HEK293 (cell line): ENCODE measurements around the gene OVOL2.
"Not testable (repeated sequence)": the region's sequence is repeated elsewhere in the genome, so short reads cannot be mapped to it uniquely, and the experiment has no call there.

ENCODE experiments used
- CTCF ChIA-PET: fragments of 350-600 bp; formaldehyde crosslinking; extraction: SDS; loops from one replicate; lab custom pipeline; 2021; ENCODE audit warnings: antibody characterized with exemption; lab: Yijun Ruan, JAX
- POLR2A ChIA-PET: fragments of 300-600 bp; formaldehyde crosslinking; extraction: SDS; loops from one replicate; lab custom pipeline; 2020; ENCODE audit warnings: antibody characterized with exemption, inconsistent platforms; lab: Yijun Ruan, JAX
- H3K27ac ChIP-seq: fragments of 200-500 bp; sonication (Bioruptor generic); 2 replicates; pipeline ENCODE4 v1.5.1; 2014; ENCODE audit warnings: low read depth, low read length, control low read depth, inconsistent platforms; ENCODE audit errors: extremely low read depth
- H3K36me3 ChIP-seq, 2 experiments: fragments of 200-500 bp in 1 of 2; sonication (Bioruptor generic) in 1 of 2; 1 replicate in 1 of 2; 2 replicates in 1 of 2; pipeline ENCODE4 v1.5.1; 2014 to 2017; ENCODE audit warnings: inconsistent platforms in 2 of 2, low read length in 2 of 2; ENCODE audit not compliant: control insufficient read depth in 2 of 2, insufficient read depth in 1 of 2
- H3K4me1 ChIP-seq: fragments of 200-500 bp; sonication (Bioruptor generic); 2 replicates; pipeline ENCODE4 v1.5.1; 2014; ENCODE audit warnings: mild to moderate bottlenecking, low read length, inconsistent platforms; ENCODE audit not compliant: control insufficient read depth, insufficient read depth
- H3K4me3 ChIP-seq: 2 replicates; pipeline ENCODE4 v1.5.1; 2011; ENCODE audit warnings: low read depth, mild to moderate bottlenecking, control low read depth, low read length, moderate library complexity
- H3K9me3 ChIP-seq: fragments of 200-500 bp; sonication (Bioruptor generic); 2 replicates; pipeline ENCODE4 v1.5.1; 2014; ENCODE audit warnings: low read depth, low read length, inconsistent platforms; ENCODE audit not compliant: control insufficient read depth, insufficient read depth
- BCL11B ChIP-seq: fragments of 450-650 bp; formaldehyde crosslinking; IDR thresholded peaks from 2 replicates; pipeline ENCODE4 v1.5.1; 2016; ENCODE audit warnings: low read depth, missing biosample characterization, missing genetic modification characterization
- KLF9 ChIP-seq: fragments of 450-650 bp; formaldehyde crosslinking; IDR thresholded peaks from 2 replicates; pipeline ENCODE4 v1.5.1; 2016; ENCODE audit warnings: missing biosample characterization, missing genetic modification characterization, low read depth
- MEIS1 ChIP-seq: sonication (generic); formaldehyde crosslinking; IDR thresholded peaks from 2 replicates; pipeline ENCODE4 v1.8.1; 2022; ENCODE audit warnings: missing genetic modification reagents, mild to moderate bottlenecking, borderline replicate concordance
- OVOL3 ChIP-seq: fragments of 450-650 bp; formaldehyde crosslinking; IDR thresholded peaks from 2 replicates; pipeline ENCODE4 v1.5.1; 2016; ENCODE audit warnings: missing biosample characterization, missing genetic modification characterization
- SALL2 ChIP-seq: fragments of 450-650 bp; formaldehyde crosslinking; IDR thresholded peaks from 2 replicates; pipeline ENCODE4 v1.5.0; 2017; ENCODE audit warnings: missing biosample characterization, mild to moderate bottlenecking, missing genetic modification characterization, borderline replicate concordance
- SETDB1 ChIP-seq: IDR thresholded peaks from one replicate; pipeline ENCODE4 v1.6.1; 2017; ENCODE audit warnings: mild to moderate bottlenecking, low read length, moderate library complexity, mixed read lengths; ENCODE audit not compliant: insufficient read length
- ZNF112 ChIP-seq: fragments of 450-650 bp; formaldehyde crosslinking; IDR thresholded peaks from 2 replicates; pipeline ENCODE4 v1.5.0; 2017; ENCODE audit warnings: missing biosample characterization, missing genetic modification characterization
- ZNF121 ChIP-seq: fragments of 450-650 bp; formaldehyde crosslinking; IDR thresholded peaks from 2 replicates; pipeline ENCODE4 v1.5.1; 2016; ENCODE audit warnings: missing biosample characterization, missing genetic modification characterization
- ZNF211 ChIP-seq: fragments of 450-650 bp; formaldehyde crosslinking; IDR thresholded peaks from 2 replicates; pipeline ENCODE4 v1.5.1; 2016; ENCODE audit warnings: low read depth, missing biosample characterization, missing genetic modification characterization
- ZNF248 ChIP-seq: fragments of 450-650 bp; formaldehyde crosslinking; IDR thresholded peaks from 2 replicates; pipeline ENCODE4 v1.5.1; 2017; ENCODE audit warnings: missing biosample characterization, missing genetic modification characterization
- ZNF48 ChIP-seq: fragments of 450-650 bp; formaldehyde crosslinking; IDR thresholded peaks from 2 replicates; pipeline ENCODE4 v1.5.1; 2016; ENCODE audit warnings: missing biosample characterization, missing genetic modification characterization
- ZNF626 ChIP-seq: fragments of 450-650 bp; sonication (Bioruptor Pico); formaldehyde crosslinking; IDR thresholded peaks from 2 replicates; pipeline ENCODE4 v1.5.1; 2018; ENCODE audit warnings: missing biosample characterization, missing genetic modification characterization, inconsistent platforms
- ZNF677 ChIP-seq: fragments of 450-650 bp; IDR thresholded peaks from 2 replicates; pipeline ENCODE4 v1.5.0; 2018; ENCODE audit warnings: missing biosample characterization, mild to moderate bottlenecking, missing genetic modification characterization, moderate library complexity
- TF ChIP-seq, protein P1 (sequence below): fragments of 450-650 bp; formaldehyde crosslinking; IDR thresholded peaks from 2 replicates; pipeline ENCODE4 v1.5.1; 2016; ENCODE audit warnings: missing biosample characterization, missing genetic modification characterization, borderline replicate concordance
- TF ChIP-seq, protein P2 (sequence below): fragments of 450-650 bp; formaldehyde crosslinking; IDR thresholded peaks from 2 replicates; pipeline ENCODE4 v1.5.1; 2016; ENCODE audit warnings: missing biosample characterization, missing genetic modification characterization
- TF ChIP-seq, protein P3 (sequence below): fragments of 450-650 bp; formaldehyde crosslinking; IDR thresholded peaks from 2 replicates; pipeline ENCODE4 v1.5.1; 2017; ENCODE audit warnings: missing biosample characterization, missing genetic modification characterization
- TF ChIP-seq, protein P4 (sequence below): fragments of 450-650 bp; formaldehyde crosslinking; IDR thresholded peaks from 2 replicates; pipeline ENCODE4 v1.5.1; 2016; ENCODE audit warnings: missing biosample characterization, missing genetic modification characterization
- TF ChIP-seq, protein P5 (sequence below): fragments of 450-650 bp; formaldehyde crosslinking; IDR thresholded peaks from 2 replicates; pipeline ENCODE4 v1.5.1; 2016; ENCODE audit warnings: missing biosample characterization, missing genetic modification characterization

Gene OVOL2

DNA sequence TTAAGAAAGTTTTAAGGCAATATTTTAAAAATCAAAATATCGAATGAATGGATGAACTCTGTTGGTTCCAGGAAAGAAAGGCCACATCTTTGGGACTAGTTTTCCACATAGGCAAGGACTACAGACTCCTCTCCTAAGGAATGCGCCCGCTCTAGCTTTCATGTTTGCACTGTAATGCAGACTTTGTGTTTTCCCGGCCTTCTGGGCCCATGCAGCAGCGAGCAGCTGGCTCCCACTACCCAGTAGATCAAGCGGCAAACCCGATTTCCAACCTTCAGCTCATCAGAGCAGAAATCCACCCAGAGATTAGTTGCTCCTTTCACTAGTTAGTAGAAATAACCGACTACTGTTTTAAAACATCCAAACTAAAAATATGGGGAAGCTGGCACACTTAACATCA, 27.7 kb downstream of the OVOL2 start:
- POLR2A ChIA-PET = no interaction called here
- no peak overlapping the region for H3K4me3 ChIP-seq
- TF ChIP-seq ZNF248 (tag by site-specific recombination) (no peak), MEIS1 (CRISPR knock-in tag) (no peak), OVOL3 (tag by site-specific recombination) (no peak), SETDB1 (no peak), ZNF121 (no peak), ZNF677 (tag by site-specific recombination) (no peak), ZNF112 (tag by site-specific recombination) (no peak), ZNF626 (no peak), SALL2 (no peak), KLF9 (tag by site-specific recombination) (no peak), BCL11B (no peak)
- TF ChIP-seq, protein P1, sequence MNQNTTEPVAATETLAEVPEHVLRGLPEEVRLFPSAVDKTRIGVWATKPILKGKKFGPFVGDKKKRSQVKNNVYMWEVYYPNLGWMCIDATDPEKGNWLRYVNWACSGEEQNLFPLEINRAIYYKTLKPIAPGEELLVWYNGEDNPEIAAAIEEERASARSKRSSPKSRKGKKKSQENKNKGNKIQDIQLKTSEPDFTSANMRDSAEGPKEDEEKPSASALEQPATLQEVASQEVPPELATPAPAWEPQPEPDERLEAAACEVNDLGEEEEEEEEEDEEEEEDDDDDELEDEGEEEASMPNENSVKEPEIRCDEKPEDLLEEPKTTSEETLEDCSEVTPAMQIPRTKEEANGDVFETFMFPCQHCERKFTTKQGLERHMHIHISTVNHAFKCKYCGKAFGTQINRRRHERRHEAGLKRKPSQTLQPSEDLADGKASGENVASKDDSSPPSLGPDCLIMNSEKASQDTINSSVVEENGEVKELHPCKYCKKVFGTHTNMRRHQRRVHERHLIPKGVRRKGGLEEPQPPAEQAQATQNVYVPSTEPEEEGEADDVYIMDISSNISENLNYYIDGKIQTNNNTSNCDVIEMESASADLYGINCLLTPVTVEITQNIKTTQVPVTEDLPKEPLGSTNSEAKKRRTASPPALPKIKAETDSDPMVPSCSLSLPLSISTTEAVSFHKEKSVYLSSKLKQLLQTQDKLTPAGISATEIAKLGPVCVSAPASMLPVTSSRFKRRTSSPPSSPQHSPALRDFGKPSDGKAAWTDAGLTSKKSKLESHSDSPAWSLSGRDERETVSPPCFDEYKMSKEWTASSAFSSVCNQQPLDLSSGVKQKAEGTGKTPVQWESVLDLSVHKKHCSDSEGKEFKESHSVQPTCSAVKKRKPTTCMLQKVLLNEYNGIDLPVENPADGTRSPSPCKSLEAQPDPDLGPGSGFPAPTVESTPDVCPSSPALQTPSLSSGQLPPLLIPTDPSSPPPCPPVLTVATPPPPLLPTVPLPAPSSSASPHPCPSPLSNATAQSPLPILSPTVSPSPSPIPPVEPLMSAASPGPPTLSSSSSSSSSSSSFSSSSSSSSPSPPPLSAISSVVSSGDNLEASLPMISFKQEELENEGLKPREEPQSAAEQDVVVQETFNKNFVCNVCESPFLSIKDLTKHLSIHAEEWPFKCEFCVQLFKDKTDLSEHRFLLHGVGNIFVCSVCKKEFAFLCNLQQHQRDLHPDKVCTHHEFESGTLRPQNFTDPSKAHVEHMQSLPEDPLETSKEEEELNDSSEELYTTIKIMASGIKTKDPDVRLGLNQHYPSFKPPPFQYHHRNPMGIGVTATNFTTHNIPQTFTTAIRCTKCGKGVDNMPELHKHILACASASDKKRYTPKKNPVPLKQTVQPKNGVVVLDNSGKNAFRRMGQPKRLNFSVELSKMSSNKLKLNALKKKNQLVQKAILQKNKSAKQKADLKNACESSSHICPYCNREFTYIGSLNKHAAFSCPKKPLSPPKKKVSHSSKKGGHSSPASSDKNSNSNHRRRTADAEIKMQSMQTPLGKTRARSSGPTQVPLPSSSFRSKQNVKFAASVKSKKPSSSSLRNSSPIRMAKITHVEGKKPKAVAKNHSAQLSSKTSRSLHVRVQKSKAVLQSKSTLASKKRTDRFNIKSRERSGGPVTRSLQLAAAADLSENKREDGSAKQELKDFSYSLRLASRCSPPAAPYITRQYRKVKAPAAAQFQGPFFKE (tag by site-specific recombination) = no peak
- TF ChIP-seq, protein P2, sequence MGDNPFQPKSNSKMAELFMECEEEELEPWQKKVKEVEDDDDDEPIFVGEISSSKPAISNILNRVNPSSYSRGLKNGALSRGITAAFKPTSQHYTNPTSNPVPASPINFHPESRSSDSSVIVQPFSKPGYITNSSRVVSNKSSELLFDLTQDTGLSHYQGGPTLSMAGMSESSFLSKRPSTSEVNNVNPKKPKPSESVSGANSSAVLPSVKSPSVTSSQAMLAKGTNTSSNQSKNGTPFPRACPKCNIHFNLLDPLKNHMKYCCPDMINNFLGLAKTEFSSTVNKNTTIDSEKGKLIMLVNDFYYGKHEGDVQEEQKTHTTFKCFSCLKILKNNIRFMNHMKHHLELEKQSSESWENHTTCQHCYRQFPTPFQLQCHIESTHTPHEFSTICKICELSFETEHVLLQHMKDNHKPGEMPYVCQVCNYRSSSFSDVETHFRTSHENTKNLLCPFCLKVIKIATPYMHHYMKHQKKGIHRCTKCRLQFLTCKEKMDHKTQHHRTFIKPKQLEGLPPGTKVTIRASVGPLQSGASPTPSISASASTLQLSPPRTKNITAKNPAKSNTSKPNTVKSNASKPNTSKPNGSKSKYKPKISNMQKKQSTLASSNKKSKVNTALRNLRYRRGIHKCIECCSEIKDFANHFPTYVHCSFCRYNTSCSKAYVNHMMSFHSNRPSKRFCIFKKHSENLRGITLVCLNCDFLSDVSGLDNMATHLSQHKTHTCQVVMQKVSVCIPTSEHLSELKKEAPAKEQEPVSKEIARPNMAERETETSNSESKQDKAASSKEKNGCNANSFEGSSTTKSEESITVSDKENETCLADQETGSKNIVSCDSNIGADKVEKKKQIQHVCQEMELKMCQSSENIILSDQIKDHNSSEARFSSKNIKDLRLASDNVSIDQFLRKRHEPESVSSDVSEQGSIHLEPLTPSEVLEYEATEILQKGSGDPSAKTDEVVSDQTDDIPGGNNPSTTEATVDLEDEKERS (tag by site-specific recombination) = no peak
- TF ChIP-seq, all 188 proteins: peak for 0
- Histone ChIP-seq H3K27ac (no peak overlapping the region), H3K36me3 (no peaks in the 10 kb centered on the region), H3K9me3 (no peaks in the 10 kb centered on the region), H3K4me1 (no peaks in the 10 kb centered on the region)
- CTCF ChIA-PET = interaction anchor here (1.2 kb wide), 1 partner anchor 246 kb away, joined by 4 read pairs; no protein-coding TSS in a partner anchor

DNA sequence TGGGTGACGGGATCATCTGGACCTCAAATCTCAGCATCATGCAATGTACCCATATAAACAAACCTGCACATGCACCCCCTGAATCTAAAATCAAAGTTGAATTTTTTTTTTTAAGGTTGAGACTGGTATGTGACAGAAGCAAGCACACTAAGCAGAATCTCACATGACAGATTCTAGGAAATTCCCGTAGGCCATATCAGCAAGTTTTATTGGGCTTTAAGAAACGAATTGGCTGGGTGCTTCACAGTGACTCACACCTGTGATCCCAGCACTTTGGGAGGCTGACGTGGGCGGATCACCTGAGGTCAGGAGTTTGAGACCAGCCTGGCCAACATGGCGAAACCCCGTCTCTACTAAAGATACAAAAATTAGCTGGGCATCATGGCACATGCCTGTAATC, 30.7 kb downstream of the OVOL2 start:
- H3K36me3 ChIP-seq = peaks cover 0 to 14% of the 10 kb centered on the region in 2 experiments; a peak in 2 of 3 replicates
- H3K9me3 ChIP-seq, H3K4me1 ChIP-seq, H3K4me3 ChIP-seq, POLR2A ChIA-PET, CTCF ChIA-PET, H3K27ac ChIP-seq: not testable (repeated sequence)

DNA sequence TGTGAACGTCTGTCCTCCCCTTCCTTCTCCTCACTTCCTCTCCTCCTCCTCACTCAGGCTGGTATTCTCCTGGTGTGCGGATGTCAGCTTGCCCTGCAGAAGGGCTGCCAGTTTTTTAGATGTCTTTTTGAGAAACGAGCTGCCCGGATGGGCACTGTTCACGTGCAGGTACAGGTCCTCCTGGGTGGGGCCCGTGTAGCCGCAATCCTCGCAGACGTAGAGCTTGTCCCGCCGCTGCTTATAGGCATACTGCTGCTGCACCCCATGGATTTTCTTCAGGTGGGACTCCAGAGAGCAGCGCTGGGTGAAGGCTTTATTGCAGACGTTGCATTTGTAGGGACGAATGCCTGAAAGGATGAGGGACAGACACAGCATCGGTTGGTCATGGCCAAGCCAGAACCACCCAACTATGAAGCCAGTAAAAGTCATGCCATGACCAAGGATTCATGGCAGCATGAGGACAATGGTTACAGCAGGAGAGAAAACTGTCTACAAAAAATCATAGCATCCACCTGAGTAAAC, 33.0 kb downstream of the OVOL2 start:
- Histone ChIP-seq H3K4me1 (no peaks in the 10 kb centered on the region), H3K9me3 (no peaks in the 10 kb centered on the region), H3K27ac (no peak overlapping the region), H3K4me3 (no peak overlapping the region), H3K36me3 (peaks cover 0 to 14% of the 10 kb centered on the region in 2 experiments; a peak in 2 of 3 replicates)
- ChIA-PET CTCF (no interaction called here), POLR2A (no interaction called here)
- TF ChIP-seq, protein P3, sequence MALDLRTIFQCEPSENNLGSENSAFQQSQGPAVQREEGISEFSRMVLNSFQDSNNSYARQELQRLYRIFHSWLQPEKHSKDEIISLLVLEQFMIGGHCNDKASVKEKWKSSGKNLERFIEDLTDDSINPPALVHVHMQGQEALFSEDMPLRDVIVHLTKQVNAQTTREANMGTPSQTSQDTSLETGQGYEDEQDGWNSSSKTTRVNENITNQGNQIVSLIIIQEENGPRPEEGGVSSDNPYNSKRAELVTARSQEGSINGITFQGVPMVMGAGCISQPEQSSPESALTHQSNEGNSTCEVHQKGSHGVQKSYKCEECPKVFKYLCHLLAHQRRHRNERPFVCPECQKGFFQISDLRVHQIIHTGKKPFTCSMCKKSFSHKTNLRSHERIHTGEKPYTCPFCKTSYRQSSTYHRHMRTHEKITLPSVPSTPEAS (tag by site-specific recombination) = no peak
- TF ChIP-seq, protein P4, sequence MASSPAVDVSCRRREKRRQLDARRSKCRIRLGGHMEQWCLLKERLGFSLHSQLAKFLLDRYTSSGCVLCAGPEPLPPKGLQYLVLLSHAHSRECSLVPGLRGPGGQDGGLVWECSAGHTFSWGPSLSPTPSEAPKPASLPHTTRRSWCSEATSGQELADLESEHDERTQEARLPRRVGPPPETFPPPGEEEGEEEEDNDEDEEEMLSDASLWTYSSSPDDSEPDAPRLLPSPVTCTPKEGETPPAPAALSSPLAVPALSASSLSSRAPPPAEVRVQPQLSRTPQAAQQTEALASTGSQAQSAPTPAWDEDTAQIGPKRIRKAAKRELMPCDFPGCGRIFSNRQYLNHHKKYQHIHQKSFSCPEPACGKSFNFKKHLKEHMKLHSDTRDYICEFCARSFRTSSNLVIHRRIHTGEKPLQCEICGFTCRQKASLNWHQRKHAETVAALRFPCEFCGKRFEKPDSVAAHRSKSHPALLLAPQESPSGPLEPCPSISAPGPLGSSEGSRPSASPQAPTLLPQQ (tag by site-specific recombination) = no peak
- TF ChIP-seq ZNF48 (tag by site-specific recombination) = no peak
- TF ChIP-seq, protein P5, sequence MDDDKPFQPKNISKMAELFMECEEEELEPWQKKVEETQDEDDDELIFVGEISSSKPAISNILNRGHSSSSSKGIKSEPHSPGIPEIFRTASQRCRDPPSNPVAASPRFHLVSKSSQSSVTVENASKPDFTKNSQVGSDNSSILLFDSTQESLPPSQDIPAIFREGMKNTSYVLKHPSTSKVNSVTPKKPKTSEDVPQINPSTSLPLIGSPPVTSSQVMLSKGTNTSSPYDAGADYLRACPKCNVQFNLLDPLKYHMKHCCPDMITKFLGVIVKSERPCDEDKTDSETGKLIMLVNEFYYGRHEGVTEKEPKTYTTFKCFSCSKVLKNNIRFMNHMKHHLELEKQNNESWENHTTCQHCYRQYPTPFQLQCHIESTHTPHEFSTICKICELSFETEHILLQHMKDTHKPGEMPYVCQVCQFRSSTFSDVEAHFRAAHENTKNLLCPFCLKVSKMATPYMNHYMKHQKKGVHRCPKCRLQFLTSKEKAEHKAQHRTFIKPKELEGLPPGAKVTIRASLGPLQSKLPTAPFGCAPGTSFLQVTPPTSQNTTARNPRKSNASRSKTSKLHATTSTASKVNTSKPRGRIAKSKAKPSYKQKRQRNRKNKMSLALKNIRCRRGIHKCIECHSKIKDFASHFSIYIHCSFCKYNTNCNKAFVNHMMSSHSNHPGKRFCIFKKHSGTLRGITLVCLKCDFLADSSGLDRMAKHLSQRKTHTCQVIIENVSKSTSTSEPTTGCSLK = no peak
- TF ChIP-seq ZNF211 = no peak
